ENCODE measurements around the gene ROBO2. TPM values are rescaled to one million over a fixed set of nuclear protein-coding genes. Genes with fewer than 3 reads are reported as not detected.

ROBO2 gene
- total RNA-seq, 2 experiments from 2014 or later, result not detected

DNA sequence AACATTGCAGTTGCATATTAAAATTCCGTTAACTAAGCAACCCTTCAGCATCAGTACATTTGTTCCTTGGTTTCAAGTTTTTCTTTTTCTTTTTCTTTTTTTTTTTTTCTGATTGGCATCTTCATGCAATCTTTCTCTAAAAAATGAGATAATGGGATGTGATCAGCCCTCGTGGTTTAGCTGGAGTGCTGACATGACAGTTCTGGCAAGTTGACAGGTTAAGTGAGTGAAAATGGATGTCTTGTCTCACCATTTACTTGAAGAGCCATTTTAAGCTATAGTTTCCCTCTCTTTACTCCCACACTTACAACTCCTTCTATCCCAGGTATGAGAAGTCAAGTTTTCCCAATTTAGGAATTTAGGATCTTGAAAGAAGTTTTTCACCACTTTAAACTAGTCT lies 495.2 kb downstream of the ROBO2 start:
- CTCF ChIA-PET, result no interaction called here
- Mint-ChIP-seq H3K9me3 (peaks cover 18% of the 10 kb centered on the region), H3K27ac (no peak overlapping the region), H3K4me3 (no peak overlapping the region), H3K27me3 (no peaks in the 10 kb centered on the region), H3K36me3 (no peaks in the 10 kb centered on the region), H3K4me1 (ENCODE audit: low read depth) (no peaks in the 10 kb centered on the region)
- intact Hi-C loops (cut with micrococcal nuclease), result no loop called here
- POLR2A ChIA-PET, result no interaction called here
- no peak for DNase-seq

GRCh38 chr3:77536038-77536775 lies 496.3 kb downstream of the ROBO2 start:
- Mint-ChIP-seq H3K27ac (no peak overlapping the region), H3K4me1 (ENCODE audit: low read depth) (no peaks in the 10 kb centered on the region), H3K4me3 (no peak overlapping the region), H3K27me3 (no peaks in the 10 kb centered on the region), H3K9me3 (peaks cover 16% of the 10 kb centered on the region), H3K36me3 (no peaks in the 10 kb centered on the region)
- no peak for DNase-seq
- POLR2A ChIA-PET, result no interaction called here
- CTCF ChIA-PET, result no interaction called here
- intact Hi-C loops (cut with micrococcal nuclease), result no loop called here

GRCh38 chr3:77539014-77539413 lies 499.1 kb downstream of the ROBO2 start:
- Mint-ChIP-seq H3K27me3 (no peaks in the 10 kb centered on the region), H3K9me3 (peaks cover 13% of the 10 kb centered on the region), H3K4me1 (ENCODE audit: low read depth) (no peaks in the 10 kb centered on the region), H3K27ac (no peak overlapping the region), H3K4me3 (no peak overlapping the region), H3K36me3 (no peaks in the 10 kb centered on the region)
- intact Hi-C loops (cut with micrococcal nuclease), result no loop called here
- CTCF ChIA-PET, result no interaction called here
- no peak for DNase-seq
- POLR2A ChIA-PET, result no interaction called here

DNA sequence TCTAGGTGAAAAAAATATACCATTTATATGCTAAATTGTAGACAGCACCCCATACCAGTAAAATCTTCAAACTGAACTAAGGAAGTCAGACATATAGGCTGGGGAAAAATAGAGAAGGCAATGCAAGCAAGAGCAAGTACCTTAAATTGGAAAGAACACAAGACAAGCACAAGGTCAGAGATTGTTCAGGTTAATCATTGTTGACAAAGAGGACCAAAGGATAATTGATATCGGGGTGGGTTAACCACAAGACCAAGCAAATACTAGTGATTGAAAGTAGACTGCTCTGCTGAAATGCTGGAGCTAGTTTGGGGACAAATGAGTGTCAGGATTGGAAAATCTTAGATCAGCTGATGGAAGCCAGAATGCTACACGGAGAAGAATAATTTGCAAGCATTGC lies 499.8 kb downstream of the ROBO2 start:
- ChIA-PET POLR2A (no interaction called here), CTCF (no interaction called here)
- H3K27me3 Mint-ChIP-seq, result no peaks in the 10 kb centered on the region
- intact Hi-C loops (cut with micrococcal nuclease), result no loop called here
- H3K4me3 Mint-ChIP-seq, result no peak overlapping the region
- no peaks in the 10 kb centered on the region for H3K4me1 Mint-ChIP-seq (ENCODE audit: low read depth)
- no peaks in the 10 kb centered on the region for H3K36me3 Mint-ChIP-seq
- H3K9me3 Mint-ChIP-seq, result peaks cover 13% of the 10 kb centered on the region
- H3K27ac Mint-ChIP-seq, result no peak overlapping the region
- DNase-seq, result no peak

DNA sequence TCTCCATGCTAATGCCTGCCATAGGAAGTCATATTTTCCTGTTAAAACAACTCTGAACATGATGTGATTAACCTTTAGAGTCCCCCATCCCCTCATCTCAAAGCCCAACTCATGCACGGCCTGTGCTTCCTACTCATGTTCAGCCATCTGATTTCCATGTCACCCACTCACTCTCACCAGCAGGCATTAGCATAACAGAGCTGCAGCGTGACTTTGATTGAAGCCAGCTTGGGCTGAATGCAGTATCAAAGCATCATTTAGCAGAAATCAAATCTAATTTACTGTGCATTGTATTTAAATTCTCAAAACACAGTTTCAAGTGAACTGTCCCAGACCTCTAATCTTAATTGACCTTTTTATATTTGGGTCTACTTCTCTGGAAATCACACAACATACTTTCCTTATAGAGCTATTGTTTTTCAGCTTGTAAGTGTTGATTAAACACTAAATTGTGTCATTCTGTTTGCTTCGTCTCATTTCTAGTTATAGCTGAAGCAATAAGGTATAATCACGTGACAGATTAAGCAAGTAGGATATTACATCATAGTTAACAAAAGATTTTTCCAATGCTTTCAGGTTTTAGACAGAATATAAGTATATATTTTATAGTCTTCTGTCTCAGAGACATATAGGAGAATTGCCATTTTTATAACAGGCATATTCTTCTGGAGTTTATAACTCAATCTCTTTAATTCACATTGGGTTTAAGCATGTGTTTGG lies 501.5 kb downstream of the ROBO2 start:
- no peaks in the 10 kb centered on the region for H3K4me1 Mint-ChIP-seq (ENCODE audit: low read depth)
- H3K27ac Mint-ChIP-seq, result no peak overlapping the region
- intact Hi-C loops (cut with micrococcal nuclease), result no loop called here
- H3K36me3 Mint-ChIP-seq, result no peaks in the 10 kb centered on the region
- ChIA-PET POLR2A (no interaction called here), CTCF (no interaction called here)
- no peak overlapping the region for H3K4me3 Mint-ChIP-seq
- H3K9me3 Mint-ChIP-seq, result peaks cover 15% of the 10 kb centered on the region
- no peaks in the 10 kb centered on the region for H3K27me3 Mint-ChIP-seq
- no peak for DNase-seq

DNA sequence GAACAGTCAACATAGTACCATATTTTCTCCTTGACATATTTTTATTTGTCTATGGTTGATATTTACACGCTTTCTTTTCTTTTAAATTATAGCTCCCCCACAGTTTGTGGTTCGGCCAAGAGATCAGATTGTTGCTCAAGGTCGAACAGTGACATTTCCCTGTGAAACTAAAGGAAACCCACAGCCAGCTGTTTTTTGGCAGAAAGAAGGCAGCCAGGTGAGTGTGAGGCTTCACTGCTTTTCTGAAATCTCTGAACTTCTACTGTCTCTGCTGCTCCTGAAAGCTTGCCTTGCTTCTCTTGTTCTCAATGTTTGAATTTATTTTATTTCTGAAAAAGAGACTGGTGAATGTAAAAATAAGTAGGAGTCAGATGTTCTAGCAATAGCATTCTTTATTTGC lies 506.3 kb downstream of the ROBO2 start:
- Mint-ChIP-seq H3K9me3 (peaks cover 18% of the 10 kb centered on the region), H3K4me1 (ENCODE audit: low read depth) (no peaks in the 10 kb centered on the region), H3K36me3 (no peaks in the 10 kb centered on the region), H3K27me3 (no peaks in the 10 kb centered on the region), H3K4me3 (no peak overlapping the region), H3K27ac (no peak overlapping the region)
- DNase-seq, result no peak
- ChIA-PET POLR2A (no interaction called here), CTCF (no interaction called here)
- intact Hi-C loops (cut with micrococcal nuclease), result no loop called here

- no peak overlapping the region for H3K4me3 Mint-ChIP-seq
- H3K9me3 Mint-ChIP-seq, result peaks cover 16% of the 10 kb centered on the region
- H3K27me3 Mint-ChIP-seq, result no peaks in the 10 kb centered on the region
- intact Hi-C loops (cut with micrococcal nuclease), result no loop called here
- ChIA-PET CTCF (no interaction called here), POLR2A (no interaction called here)
- DNase-seq, result no peak
- H3K36me3 Mint-ChIP-seq, result no peaks in the 10 kb centered on the region
- H3K4me1 Mint-ChIP-seq (ENCODE audit: low read depth), result no peaks in the 10 kb centered on the region
- H3K27ac Mint-ChIP-seq, result no peak overlapping the region
Measured at GRCh38 chr3:77549034-77549433, 509.1 kb downstream of the ROBO2 start.

DNA sequence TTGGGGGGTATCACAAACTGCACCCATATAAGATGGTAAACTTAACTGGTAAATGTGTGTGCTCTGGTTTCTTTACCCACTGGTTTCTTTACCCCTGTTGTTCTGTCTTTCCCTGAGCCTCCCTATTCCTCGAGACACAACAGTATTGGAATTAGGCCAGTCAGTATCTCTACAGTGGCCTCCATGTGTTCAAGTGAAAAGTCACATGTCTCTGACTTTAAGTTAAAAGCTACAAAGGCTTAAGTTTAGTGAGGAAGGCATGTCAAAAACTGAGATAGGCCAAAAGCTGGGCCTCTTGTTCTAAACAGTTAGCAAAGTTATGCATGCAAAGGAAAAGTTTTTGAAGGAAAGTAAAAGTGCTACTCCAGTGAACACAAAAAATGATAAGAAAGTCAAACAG lies 513.3 kb downstream of the ROBO2 start:
- no peaks in the 10 kb centered on the region for H3K27me3 Mint-ChIP-seq
- no peaks in the 10 kb centered on the region for H3K4me1 Mint-ChIP-seq (ENCODE audit: low read depth)
- H3K27ac Mint-ChIP-seq, result no peak overlapping the region
- peaks cover 12% of the 10 kb centered on the region for H3K9me3 Mint-ChIP-seq
- POLR2A ChIA-PET, result no interaction called here
- intact Hi-C loops (cut with micrococcal nuclease), result no loop called here
- no peak for DNase-seq
- H3K36me3 Mint-ChIP-seq, result no peaks in the 10 kb centered on the region
- CTCF ChIA-PET, result no interaction called here
- no peak overlapping the region for H3K4me3 Mint-ChIP-seq

- no peak for DNase-seq
- Mint-ChIP-seq H3K4me3 (no peak overlapping the region), H3K27me3 (no peaks in the 10 kb centered on the region), H3K9me3 (peaks cover 16% of the 10 kb centered on the region), H3K4me1 (ENCODE audit: low read depth) (no peaks in the 10 kb centered on the region), H3K36me3 (no peaks in the 10 kb centered on the region), H3K27ac (no peak overlapping the region)
- ChIA-PET CTCF (no interaction called here), POLR2A (no interaction called here)
- intact Hi-C loops (cut with micrococcal nuclease), result no loop called here
Measured at GRCh38 chr3:77562089-77562488, 522.2 kb downstream of the ROBO2 start.

DNA sequence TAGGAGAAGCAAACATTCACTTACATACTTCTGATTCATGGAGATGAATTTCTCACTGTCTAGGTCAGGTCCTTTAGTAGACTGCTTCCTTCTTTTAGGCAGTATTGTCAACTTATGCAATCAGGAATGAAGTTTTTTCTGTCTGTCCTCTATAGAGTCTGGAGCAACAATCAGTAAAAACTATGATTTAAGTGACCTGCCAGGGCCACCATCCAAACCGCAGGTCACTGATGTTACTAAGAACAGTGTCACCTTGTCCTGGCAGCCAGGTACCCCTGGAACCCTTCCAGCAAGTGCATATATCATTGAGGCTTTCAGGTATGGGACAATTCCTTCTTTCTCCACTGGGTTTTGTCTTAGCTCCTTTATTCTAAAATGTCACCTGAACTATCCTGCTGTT lies 523.1 kb downstream of the ROBO2 start:
- Mint-ChIP-seq H3K27ac (no peak overlapping the region), H3K4me1 (ENCODE audit: low read depth) (no peaks in the 10 kb centered on the region), H3K9me3 (peaks cover 20% of the 10 kb centered on the region), H3K4me3 (no peak overlapping the region), H3K36me3 (no peaks in the 10 kb centered on the region), H3K27me3 (no peaks in the 10 kb centered on the region)
- no peak for DNase-seq
- intact Hi-C loops (cut with micrococcal nuclease), result no loop called here
- CTCF ChIA-PET, result no interaction called here
- POLR2A ChIA-PET, result no interaction called here

- Mint-ChIP-seq H3K9me3 (peaks cover 30% of the 10 kb centered on the region), H3K4me3 (no peak overlapping the region), H3K36me3 (no peaks in the 10 kb centered on the region), H3K4me1 (ENCODE audit: low read depth) (no peaks in the 10 kb centered on the region), H3K27ac (no peak overlapping the region), H3K27me3 (no peaks in the 10 kb centered on the region)
- CTCF ChIA-PET, result no interaction called here
- no peak for DNase-seq
- intact Hi-C loops (cut with micrococcal nuclease), result no loop called here
- POLR2A ChIA-PET, result no interaction called here
Measured at GRCh38 chr3:77566055-77566454, 526.2 kb downstream of the ROBO2 start.

DNA sequence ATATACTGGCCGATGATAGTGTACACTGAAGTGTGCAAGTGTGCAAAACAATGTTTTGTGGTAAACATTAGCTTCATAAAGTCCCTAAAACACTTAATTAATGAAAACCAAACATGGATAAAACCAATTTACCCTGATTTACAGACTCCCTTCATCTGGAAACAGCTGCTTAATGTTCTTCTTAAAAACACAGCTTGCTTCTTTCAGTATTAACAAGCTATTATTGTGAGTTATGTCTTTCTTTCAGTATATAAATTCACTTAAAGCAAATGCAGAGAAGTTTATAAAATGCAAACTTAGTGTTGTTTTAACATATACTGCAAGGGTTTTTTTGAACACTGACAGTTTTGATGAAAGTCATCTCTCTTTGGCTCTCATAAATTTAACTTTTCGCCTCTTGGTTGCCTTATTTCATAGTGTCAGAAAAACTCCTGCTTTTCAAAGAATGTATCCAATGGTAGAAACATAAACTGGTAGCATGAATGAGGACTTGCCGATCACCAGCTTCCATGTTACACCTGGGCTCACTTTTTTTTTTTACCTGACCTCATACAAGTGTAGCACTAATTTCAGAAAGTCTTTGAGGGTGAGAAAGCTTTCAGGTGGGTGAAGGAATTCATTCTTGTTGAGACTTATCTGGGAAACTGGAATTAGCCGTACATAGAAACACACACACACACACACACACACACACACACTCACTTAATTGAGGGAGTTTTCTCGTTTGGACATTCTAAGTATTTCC lies 532.2 kb downstream of the ROBO2 start:
- H3K9me3 Mint-ChIP-seq, result peaks cover 28% of the 10 kb centered on the region
- no peak for DNase-seq
- H3K27me3 Mint-ChIP-seq, result no peaks in the 10 kb centered on the region
- intact Hi-C loops (cut with micrococcal nuclease), result no loop called here
- no peaks in the 10 kb centered on the region for H3K36me3 Mint-ChIP-seq
- no peak overlapping the region for H3K27ac Mint-ChIP-seq
- CTCF ChIA-PET, result no interaction called here
- H3K4me1 Mint-ChIP-seq (ENCODE audit: low read depth), result no peaks in the 10 kb centered on the region
- H3K4me3 Mint-ChIP-seq, result no peak overlapping the region
- POLR2A ChIA-PET, result no interaction called here

GRCh38 chr3:77577264-77577663 lies 537.4 kb downstream of the ROBO2 start:
- CTCF ChIA-PET, result no interaction called here
- POLR2A ChIA-PET, result no interaction called here
- no peaks in the 10 kb centered on the region for H3K4me1 Mint-ChIP-seq (ENCODE audit: low read depth)
- no peak overlapping the region for H3K27ac Mint-ChIP-seq
- H3K4me3 Mint-ChIP-seq, result no peak overlapping the region
- H3K36me3 Mint-ChIP-seq, result no peaks in the 10 kb centered on the region
- no peak for DNase-seq
- intact Hi-C loops (cut with micrococcal nuclease), result no loop called here
- H3K27me3 Mint-ChIP-seq, result no peaks in the 10 kb centered on the region
- peaks cover 9% of the 10 kb centered on the region for H3K9me3 Mint-ChIP-seq

All from activated CD4-positive, alpha-beta memory T cell treated with anti-CD3 and anti-CD28 coated beads for 36 hours (primary cell).